Muscle of leg (tissue), 11 donors: ENCODE results near the gene KRT76. TPM values are rescaled to one million over a fixed set of nuclear protein-coding genes. Genes with fewer than 3 reads are reported as not detected.

Source experiments
- DNase-seq: peaks from one replicate; pipeline ENCODE4 v3.0.0; 2013
- H3K27ac ChIP-seq: one replicate; pipeline ENCODE4 v1.5.1; 2013; ENCODE audit warnings: mild to moderate bottlenecking, low read length, control low read depth
- H3K27me3 ChIP-seq: one replicate; pipeline ENCODE4 v1.6.1; 2013; ENCODE audit warnings: low read length; ENCODE audit not compliant: control insufficient read depth, insufficient read depth
- H3K36me3 ChIP-seq: one replicate; pipeline ENCODE4 v1.6.1; 2013; ENCODE audit warnings: low read length; ENCODE audit not compliant: control insufficient read depth, insufficient read depth
- H3K4me1 ChIP-seq: one replicate; pipeline ENCODE4 v1.6.1; 2013; ENCODE audit warnings: low read length; ENCODE audit not compliant: control insufficient read depth, insufficient read depth
- H3K4me3 ChIP-seq: one replicate; pipeline ENCODE4 v1.5.1; 2013; ENCODE audit warnings: low read length, control low read depth
- H3K9me3 ChIP-seq: replicated peaks from 2 replicates; pipeline ENCODE4 v1.6.1; 2013; ENCODE audit warnings: low read depth, low read length; ENCODE audit not compliant: control insufficient read depth
- WGBS: methylation state at CpG from one replicate; pipeline ENCODE4 v1.1.5; 2013; ENCODE audit warnings: missing lambda C conversion rate; ENCODE audit not compliant: insufficient coverage; 5-methylcytosine and 5-hydroxymethylcytosine counted together
- polyA plus RNA-seq, 8 donors: library from polyadenylated mRNA; unstranded; fragments of 120-200 nt; gene quantifications; one replicate each; pipeline versions ENCODE4 v1.2.1 to v1.2.3, GENCODE V29; 2013; ENCODE audit warnings: inconsistent platforms in 1 of 8, low replicate concordance in 1 of 8; ENCODE audit not compliant: insufficient read length in 8 of 8, insufficient read depth in 1 of 8
- total RNA-seq: library from RNA; stranded (reverse); fragments of 120-200 nt; gene quantifications from one replicate; pipeline ENCODE4 v1.2.4, GENCODE V29; 2013

The KRT76 gene
- total and polyA plus RNA-seq, 9 donors = not detected

- Histone ChIP-seq H3K36me3 (no peaks in the 10 kb centered on the region), H3K27ac (no peak overlapping the region), H3K4me1 (no peaks in the 10 kb centered on the region), H3K9me3 (no peaks in the 10 kb centered on the region), H3K4me3 (no peak overlapping the region), H3K27me3 (peaks cover 12% of the 10 kb centered on the region)
- no peak for DNase-seq
- WGBS = 80% methylated on average over 1 of the region's 4 CpGs
Observed at GRCh38 chr12:52781399-52782082, 4.4 kb upstream of the KRT76 start.

- H3K4me3 ChIP-seq = no peak overlapping the region
- no peaks in the 10 kb centered on the region for H3K4me1 ChIP-seq
- 100% methylated on average over 4 of the region's 6 CpGs for WGBS
- DNase-seq = no peak
- no peak overlapping the region for H3K27ac ChIP-seq
- H3K27me3 ChIP-seq = peaks cover 18% of the 10 kb centered on the region
- H3K36me3 ChIP-seq = no peaks in the 10 kb centered on the region
- no peaks in the 10 kb centered on the region for H3K9me3 ChIP-seq
Observed at GRCh38 chr12:52779914-52780313, 2.8 kb upstream of the KRT76 start.

GRCh38 chr12:52778833-52779232 lies 1.7 kb upstream of the KRT76 start:
- no CpG with 5 or more reads among the region's 2 CpGs for WGBS
- no peaks in the 10 kb centered on the region for H3K9me3 ChIP-seq
- no peaks in the 10 kb centered on the region for H3K4me1 ChIP-seq
- H3K27me3 ChIP-seq = peaks cover 18% of the 10 kb centered on the region
- H3K36me3 ChIP-seq = no peaks in the 10 kb centered on the region
- DNase-seq = no peak
- H3K4me3 ChIP-seq = no peak overlapping the region
- H3K27ac ChIP-seq = no peak overlapping the region

GRCh38 chr12:52777566-52777965 lies 421 bp upstream of the KRT76 start:
- H3K4me1 ChIP-seq = no peaks in the 10 kb centered on the region
- no peak overlapping the region for H3K27ac ChIP-seq
- peaks cover 19% of the 10 kb centered on the region for H3K27me3 ChIP-seq
- WGBS = 93% methylated on average over 2 of the region's 4 CpGs
- H3K36me3 ChIP-seq = no peaks in the 10 kb centered on the region
- H3K4me3 ChIP-seq = no peak overlapping the region
- DNase-seq = no peak
- H3K9me3 ChIP-seq = no peaks in the 10 kb centered on the region

GRCh38 chr12:52776435-52776834 lies 710 bp downstream of the KRT76 start:
- H3K9me3 ChIP-seq = no peaks in the 10 kb centered on the region
- no peak overlapping the region for H3K4me3 ChIP-seq
- DNase-seq = no peak
- WGBS = 80% methylated on average over 2 of the region's 5 CpGs
- peaks cover 21% of the 10 kb centered on the region for H3K27me3 ChIP-seq
- no peak overlapping the region for H3K27ac ChIP-seq
- H3K4me1 ChIP-seq = no peaks in the 10 kb centered on the region
- no peaks in the 10 kb centered on the region for H3K36me3 ChIP-seq

GRCh38 chr12:52774629-52775250 lies 2.4 kb downstream of the KRT76 start:
- peaks cover 16% of the 10 kb centered on the region for H3K27me3 ChIP-seq
- WGBS = 55% methylated on average over 6 of the region's 8 CpGs

GRCh38 chr12:52772772-52773171 lies 4.4 kb downstream of the KRT76 start:
- H3K9me3 ChIP-seq = no peaks in the 10 kb centered on the region
- no peak for DNase-seq
- H3K36me3 ChIP-seq = no peaks in the 10 kb centered on the region
- 53% methylated on average over 3 of the region's 3 CpGs for WGBS
- no peaks in the 10 kb centered on the region for H3K4me1 ChIP-seq
- H3K27me3 ChIP-seq = peaks cover 13% of the 10 kb centered on the region
- H3K27ac ChIP-seq = no peak overlapping the region
- no peak overlapping the region for H3K4me3 ChIP-seq

More at GRCh38 chr12:52774629-52775250, 2.4 kb downstream of the KRT76 start:
- Histone ChIP-seq H3K4me3 (no peak overlapping the region), H3K27ac (no peak overlapping the region), H3K9me3 (no peaks in the 10 kb centered on the region), H3K36me3 (no peaks in the 10 kb centered on the region), H3K4me1 (no peaks in the 10 kb centered on the region)
- DNase-seq = no peak

- WGBS = 84% methylated on average over 4 of the region's 4 CpGs
- Histone ChIP-seq H3K9me3 (no peaks in the 10 kb centered on the region), H3K4me3 (no peak overlapping the region), H3K36me3 (no peaks in the 10 kb centered on the region), H3K27ac (no peak overlapping the region), H3K27me3 (peaks cover 12% of the 10 kb centered on the region), H3K4me1 (no peaks in the 10 kb centered on the region)
- no peak for DNase-seq
Observed at GRCh38 chr12:52772188-52772587, 5.0 kb downstream of the KRT76 start.

- Histone ChIP-seq H3K27me3 (peaks cover 10% of the 10 kb centered on the region), H3K4me1 (no peaks in the 10 kb centered on the region), H3K27ac (no peak overlapping the region), H3K4me3 (no peak overlapping the region), H3K36me3 (no peaks in the 10 kb centered on the region), H3K9me3 (no peaks in the 10 kb centered on the region)
- WGBS = 67% methylated on average over 4 of the region's 4 CpGs
- peak; percentile 4 for DNase-seq
Observed at GRCh38 chr12:52771505-52771904, 5.6 kb downstream of the KRT76 start.

GRCh38 chr12:52771088-52771487 lies 6.1 kb downstream of the KRT76 start:
- WGBS = 56% methylated on average over 1 of the region's 6 CpGs
- DNase-seq = no peak
- no peak overlapping the region for H3K27ac ChIP-seq
- no peaks in the 10 kb centered on the region for H3K4me1 ChIP-seq
- H3K27me3 ChIP-seq = peaks cover 9% of the 10 kb centered on the region
- H3K4me3 ChIP-seq = no peak overlapping the region
- no peaks in the 10 kb centered on the region for H3K36me3 ChIP-seq
- H3K9me3 ChIP-seq = no peaks in the 10 kb centered on the region
